Aorta (tissue), 5 donors: ENCODE results near the gene NFKB2. TPM values are rescaled to one million over a fixed set of nuclear protein-coding genes. Genes with fewer than 3 reads are reported as not detected.

Experiments used
- ATAC-seq: fragments of 200-7000 bp; cut with Tn5 transposase; one replicate; pipeline ENCODE4 v1.9.1; 2022; ENCODE audit warnings: moderate library complexity; ENCODE audit not compliant: low FRiP score
- DNase-seq, 2 donors: peaks; one replicate each; pipeline ENCODE4 v3.0.0-alpha.2; 2020
- H3K27ac ChIP-seq, 2 donors: one replicate each; pipeline ENCODE4 v1.5.1; 2013; ENCODE audit warnings: low read length in 2 of 2, mild to moderate bottlenecking in 2 of 2, moderate library complexity in 2 of 2, control low read depth in 1 of 2, inconsistent platforms in 1 of 2, low read depth in 1 of 2
- H3K27me3 ChIP-seq, 2 donors: one replicate each; pipeline ENCODE4 v1.6.1; 2013; ENCODE audit warnings: control low read depth in 1 of 2, low read length in 1 of 2, mild to moderate bottlenecking in 1 of 2, moderate library complexity in 1 of 2; ENCODE audit not compliant: insufficient read depth in 2 of 2, control insufficient read depth in 1 of 2
- H3K36me3 ChIP-seq, 2 donors: one replicate each; pipeline ENCODE4 v1.6.1; 2013; ENCODE audit warnings: control low read depth in 1 of 2, low read length in 1 of 2, mild to moderate bottlenecking in 1 of 2; ENCODE audit not compliant: insufficient read depth in 2 of 2, control insufficient read depth in 1 of 2
- H3K4me1 ChIP-seq, 2 donors: one replicate each; pipeline ENCODE4 v1.6.1; 2013; ENCODE audit warnings: low read length in 2 of 2, control low read depth in 1 of 2, mild to moderate bottlenecking in 1 of 2, moderate library complexity in 1 of 2; ENCODE audit not compliant: insufficient read depth in 2 of 2, control insufficient read depth in 1 of 2
- H3K4me3 ChIP-seq, 2 donors: one replicate each; pipeline ENCODE4 v1.5.1; 2013; ENCODE audit warnings: low read length in 2 of 2, control low read depth in 1 of 2, mild to moderate bottlenecking in 1 of 2
- H3K9me3 ChIP-seq: one replicate; pipeline ENCODE4 v1.6.1; 2013; ENCODE audit warnings: mild to moderate bottlenecking, low read length; ENCODE audit not compliant: control insufficient read depth
- WGBS, 2 donors: extraction: QIAGEN DNeasy Blood & Tissue Kit; methylation state at CpG; one replicate each; pipeline ENCODE4 v1.1.7; 2013; 5-methylcytosine and 5-hydroxymethylcytosine counted together
- intact Hi-C, 2 donors: fragments of 100-400 bp; cut with DNase I; formaldehyde crosslinking; loops; one replicate each; pipeline versions ENCODE4 v1.14.2 to v1.15.0; 2022
- polyA plus RNA-seq, 2 donors: library from polyadenylated mRNA; stranded (reverse); fragments of 200-250 nt; gene quantifications; one replicate each; pipeline ENCODE4 v1.2.3, GENCODE V29; 2013
- total RNA-seq, 2 donors: library from RNA; stranded (reverse); fragmentation: NEBNext Ultra II Directional; extraction: Animal tissue kit (Norgen Biotek cat#: 25700); gene quantifications; one replicate each; pipeline ENCODE4 v1.2.1, GENCODE V29; 2021
- donor health status: healthy with polysubstance abuse.
- donor health status: Bipolar disorder and iron deficiency.
- donor health status: DM: no; HTN: no; CAD: no.
- donor health status: DM: no; HTN: no; CAD: no.
- donor health status: DM: yes; HTN: yes; CAD: no.

Gene NFKB2
- total and polyA plus RNA-seq, 4 donors, result 9.8 to 63.3 (median 45.9) TPM

GRCh38 chr10:102408728-102409603 is 13.5 kb downstream of the NFKB2 start:
- Histone ChIP-seq H3K9me3 (no peaks in the 10 kb centered on the region), H3K4me3 (peak overlapping the region in 1 of 2 donors; percentile 30), H3K4me1 (no peaks in the 10 kb centered on the region), H3K27me3 (no peaks in the 10 kb centered on the region), H3K27ac (no peak overlapping the region), H3K36me3 (no peaks in the 10 kb centered on the region)
- 1% methylated on average over 51 to 103 of the region's 103 CpGs for WGBS, 2 donors
- ATAC-seq, result no peak
- intact Hi-C loops, result no loop called here
- DNase-seq, result peak in 1 of 2 donors; percentile 81

- Histone ChIP-seq H3K27me3 (no peaks in the 10 kb centered on the region), H3K36me3 (no peaks in the 10 kb centered on the region), H3K27ac (no peak overlapping the region), H3K9me3 (no peaks in the 10 kb centered on the region), H3K4me3 (no peak overlapping the region), H3K4me1 (no peaks in the 10 kb centered on the region)
- intact Hi-C loops, result no loop called here
- 29 to 35% methylated on average over 24 of the region's 24 CpGs for WGBS, 2 donors
- ATAC-seq, result no peak
- DNase-seq, result no peak
Measured at GRCh38 chr10:102409604-102410428, 14.3 kb downstream of the NFKB2 start.

- intact Hi-C loops, result no loop called here
Measured at GRCh38 chr10:102410429-102411073, 15.0 kb downstream of the NFKB2 start.

DNA sequence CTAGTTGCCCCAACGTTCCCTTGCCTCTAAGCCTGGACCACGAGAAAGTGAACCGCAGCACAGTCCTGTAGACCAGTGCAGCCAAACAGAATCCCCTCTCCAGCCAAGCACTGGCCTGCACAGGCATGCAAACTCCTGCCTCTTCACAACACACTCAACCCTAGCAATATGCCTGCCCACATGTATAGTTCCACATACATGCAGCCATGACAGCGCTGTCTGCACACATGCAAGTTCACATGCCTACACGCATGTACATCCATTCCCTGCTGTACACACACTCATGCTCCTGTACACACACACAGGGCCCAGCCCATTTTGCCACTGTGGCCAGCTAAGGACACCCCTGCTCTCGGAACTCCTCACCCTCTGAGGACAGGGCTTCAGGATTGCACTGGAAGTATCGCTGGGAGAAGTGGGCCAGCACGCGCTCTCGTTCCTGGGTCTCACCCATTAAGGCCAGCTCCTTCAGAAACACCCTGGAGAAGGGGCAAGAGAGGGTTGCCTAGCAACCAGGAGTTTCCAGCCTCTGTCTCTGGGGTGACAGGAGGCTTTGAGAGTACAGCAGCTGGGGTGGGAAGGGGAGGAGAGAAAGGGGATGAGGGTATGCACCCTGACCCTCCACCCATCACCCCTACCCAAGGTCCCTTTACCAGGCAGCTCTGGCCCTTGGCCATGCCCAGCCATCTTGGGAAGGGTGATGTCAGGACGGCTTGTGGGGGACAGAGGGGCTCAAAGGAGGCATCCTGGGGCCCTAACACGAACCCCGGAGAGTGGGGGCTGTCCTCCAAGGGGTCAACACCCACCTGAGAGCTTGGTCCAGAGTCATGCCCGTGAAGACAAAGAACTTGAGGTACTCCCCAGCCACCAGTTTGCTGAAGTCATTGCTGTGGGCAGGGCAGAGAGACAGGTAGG is 16.1 kb downstream of the NFKB2 start:
- no peak for ATAC-seq
- no peak for DNase-seq
- intact Hi-C loops, result no loop called here
- Histone ChIP-seq H3K27ac (no peak overlapping the region), H3K9me3 (no peaks in the 10 kb centered on the region), H3K4me3 (no peak overlapping the region), H3K36me3 (no peaks in the 10 kb centered on the region), H3K4me1 (no peaks in the 10 kb centered on the region), H3K27me3 (no peaks in the 10 kb centered on the region)
- 81 to 84% methylated on average over 14 of the region's 14 CpGs for WGBS, 2 donors

More at GRCh38 chr10:102410429-102411073, 15.0 kb downstream of the NFKB2 start:
- DNase-seq (no peak), ATAC-seq (no peak)
- Histone ChIP-seq H3K27ac (no peak overlapping the region), H3K36me3 (no peaks in the 10 kb centered on the region), H3K4me1 (no peaks in the 10 kb centered on the region), H3K27me3 (no peaks in the 10 kb centered on the region), H3K4me3 (no peak overlapping the region), H3K9me3 (no peaks in the 10 kb centered on the region)
- WGBS, 2 donors, result 1 to 2% methylated on average over 40 to 48 of the region's 48 CpGs

DNA sequence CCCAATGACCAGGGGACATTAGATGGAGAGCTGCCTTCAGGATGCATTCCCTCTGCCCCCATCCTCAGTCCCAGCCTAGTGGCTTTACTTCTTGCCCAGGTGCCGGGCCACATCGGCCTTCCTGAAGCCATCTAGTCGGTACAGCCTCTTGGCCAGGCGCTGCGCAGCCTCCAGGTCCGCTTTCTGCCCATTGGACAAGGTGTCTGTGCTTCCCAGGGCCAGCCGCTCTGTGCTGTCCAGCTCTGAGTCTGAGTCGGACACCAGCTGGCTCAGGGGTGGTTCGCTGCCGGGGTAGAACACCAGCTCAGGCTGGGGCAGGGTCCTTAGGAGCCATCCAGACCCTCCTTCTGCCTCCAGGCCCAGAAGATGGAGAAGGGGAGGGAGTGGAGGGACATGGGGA is 16.8 kb downstream of the NFKB2 start:
- no peak for ATAC-seq
- Histone ChIP-seq H3K9me3 (no peaks in the 10 kb centered on the region), H3K27ac (no peak overlapping the region), H3K4me3 (no peak overlapping the region), H3K4me1 (no peaks in the 10 kb centered on the region), H3K36me3 (no peaks in the 10 kb centered on the region), H3K27me3 (no peaks in the 10 kb centered on the region)
- intact Hi-C loops, result no loop called here
- DNase-seq, result no peak
- WGBS, 2 donors, result 87 to 92% methylated on average over 10 of the region's 10 CpGs

DNA sequence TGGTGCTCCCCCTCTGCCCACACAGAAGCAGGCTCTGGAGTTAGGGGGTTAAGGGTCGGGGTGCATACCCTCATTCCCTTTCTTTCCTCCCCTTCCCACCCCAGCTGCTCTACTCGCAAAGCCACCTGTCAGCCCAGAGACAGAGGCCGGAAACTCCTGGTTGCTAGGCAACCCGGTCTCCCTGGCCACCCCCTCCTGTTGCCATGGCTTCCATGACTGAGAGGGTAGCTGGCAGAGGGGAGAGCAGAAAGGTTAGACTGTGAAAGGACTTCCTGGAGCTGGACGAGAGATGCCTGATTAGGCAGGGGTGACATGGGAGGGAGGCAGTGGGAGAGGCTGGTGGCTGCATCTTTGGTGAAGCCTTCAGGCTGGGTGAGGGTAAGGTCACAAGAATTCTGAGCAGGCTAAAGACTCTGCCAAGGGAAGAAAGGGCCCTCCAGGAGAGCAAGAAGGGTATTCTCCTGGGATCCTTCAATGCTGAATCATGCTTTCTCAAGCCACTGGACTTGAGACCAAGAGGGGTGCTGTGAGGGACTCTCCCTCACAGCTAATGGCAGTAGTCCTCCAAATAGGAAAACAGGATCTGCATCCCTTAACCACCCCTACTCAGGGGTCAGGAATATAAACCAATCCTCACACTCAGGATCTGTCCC is 17.7 kb downstream of the NFKB2 start:
- DNase-seq (no peak), ATAC-seq (no peak)
- H3K4me1 ChIP-seq, result no peaks in the 10 kb centered on the region
- no peaks in the 10 kb centered on the region for H3K36me3 ChIP-seq
- intact Hi-C loops, result no loop called here
- H3K27me3 ChIP-seq, result no peaks in the 10 kb centered on the region
- no peaks in the 10 kb centered on the region for H3K9me3 ChIP-seq
- 16 to 25% methylated on average over 5 of the region's 5 CpGs for WGBS, 2 donors
- no peak overlapping the region for H3K4me3 ChIP-seq
- no peak overlapping the region for H3K27ac ChIP-seq

GRCh38 chr10:102413806-102414561 is 18.5 kb downstream of the NFKB2 start:
- Histone ChIP-seq H3K27ac (no peak overlapping the region), H3K36me3 (no peaks in the 10 kb centered on the region), H3K4me3 (no peak overlapping the region), H3K27me3 (no peaks in the 10 kb centered on the region), H3K9me3 (no peaks in the 10 kb centered on the region), H3K4me1 (no peaks in the 10 kb centered on the region)
- intact Hi-C loops, result no loop called here
- ATAC-seq (no peak), DNase-seq (no peak)
- WGBS, 2 donors, result 72 to 74% methylated on average over 16 of the region's 16 CpGs
